ENCODE results near the gene CLEC17A.
A peak's percentile ranks its signal among the peaks of the same experiment; 100 is the strongest.
"Not testable (repeated sequence)": the region's sequence is repeated elsewhere in the genome, so short reads cannot be mapped to it uniquely, and the experiment has no call there.

CLEC17A gene

DNA sequence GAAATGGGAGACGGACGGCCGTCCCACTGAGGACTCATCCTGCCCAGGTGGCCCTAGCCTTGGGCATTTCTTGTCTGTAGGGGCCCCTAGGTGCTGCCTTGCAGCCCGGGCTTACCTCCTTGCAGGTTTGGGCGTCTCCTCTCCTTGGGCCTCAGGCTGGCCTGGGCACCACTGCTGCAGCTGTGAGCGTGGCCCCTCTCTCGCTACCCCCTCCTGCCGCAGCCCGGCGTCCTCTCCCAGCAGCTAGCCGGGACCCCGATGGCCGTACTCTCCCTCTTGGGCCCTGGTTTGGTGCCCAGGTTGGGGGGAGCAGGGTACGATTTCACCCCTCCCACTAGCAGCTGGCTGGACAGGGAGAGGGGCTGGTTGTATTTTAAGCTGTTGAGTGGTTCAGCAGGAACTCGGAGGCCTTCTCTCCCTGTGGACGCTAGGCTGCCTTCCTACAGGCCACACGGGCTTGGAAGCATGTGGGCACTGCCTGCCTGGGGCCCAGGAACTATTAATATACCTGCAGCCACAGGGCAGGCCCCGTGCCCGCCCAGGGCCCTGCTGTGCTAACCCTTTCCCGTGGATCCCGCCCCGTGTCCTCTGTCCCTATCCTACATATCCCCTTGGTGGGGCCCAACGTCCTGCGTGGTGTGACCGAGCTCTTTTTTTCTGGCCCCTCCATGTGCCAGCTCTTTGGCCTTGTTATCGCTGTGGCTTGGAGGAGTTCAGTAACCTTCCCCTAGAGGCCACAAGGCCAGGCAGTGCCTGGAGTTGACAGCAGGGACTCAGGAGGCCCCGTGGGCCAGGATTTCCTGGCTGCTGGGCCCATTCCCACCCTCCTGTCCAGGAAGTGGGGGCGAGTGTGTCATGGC, 22.7 kb upstream of the CLEC17A start:
- DNase-seq (ENCODE audit: low spot score): no peak

GRCh38 chr19:14560776-14561108, 22.1 kb upstream of the CLEC17A start:
- DNase-seq (ENCODE audit: low spot score): no peak

GRCh38 chr19:14561249-14561648, 21.6 kb upstream of the CLEC17A start:
- no peak for DNase-seq (ENCODE audit: low spot score)

DNA sequence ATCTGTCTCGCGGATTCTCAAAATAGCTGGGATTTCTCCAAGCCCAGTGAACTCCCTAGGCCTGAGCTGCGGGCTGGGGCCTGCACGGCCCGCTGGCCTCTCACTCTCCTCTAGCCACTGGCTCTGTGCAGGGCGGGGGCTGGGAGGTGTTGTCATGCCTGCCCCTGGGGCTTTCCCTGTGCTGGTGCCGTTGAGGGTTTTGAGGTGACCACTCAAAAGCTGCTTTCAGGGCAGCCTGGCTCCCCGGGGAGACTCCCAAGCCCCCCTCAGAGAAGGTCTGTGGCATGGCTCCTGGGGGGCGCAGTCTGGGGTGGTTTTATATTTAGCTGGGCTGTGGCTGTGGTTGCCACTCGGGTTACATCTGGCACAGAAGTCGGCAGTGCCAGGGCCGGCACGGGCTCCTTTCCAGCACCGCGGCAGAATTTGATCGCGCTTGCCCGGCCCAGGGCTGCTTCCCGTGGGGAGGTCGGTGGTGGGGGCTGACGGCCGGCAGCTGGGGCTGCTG, 21.0 kb upstream of the CLEC17A start:
- no peak for DNase-seq (ENCODE audit: low spot score)

GRCh38 chr19:14562660-14563589, 20.0 kb upstream of the CLEC17A start:
- DNase-seq (ENCODE audit: low spot score): no peak

GRCh38 chr19:14563590-14563926, 19.3 kb upstream of the CLEC17A start:
- no peak for DNase-seq (ENCODE audit: low spot score)

DNA sequence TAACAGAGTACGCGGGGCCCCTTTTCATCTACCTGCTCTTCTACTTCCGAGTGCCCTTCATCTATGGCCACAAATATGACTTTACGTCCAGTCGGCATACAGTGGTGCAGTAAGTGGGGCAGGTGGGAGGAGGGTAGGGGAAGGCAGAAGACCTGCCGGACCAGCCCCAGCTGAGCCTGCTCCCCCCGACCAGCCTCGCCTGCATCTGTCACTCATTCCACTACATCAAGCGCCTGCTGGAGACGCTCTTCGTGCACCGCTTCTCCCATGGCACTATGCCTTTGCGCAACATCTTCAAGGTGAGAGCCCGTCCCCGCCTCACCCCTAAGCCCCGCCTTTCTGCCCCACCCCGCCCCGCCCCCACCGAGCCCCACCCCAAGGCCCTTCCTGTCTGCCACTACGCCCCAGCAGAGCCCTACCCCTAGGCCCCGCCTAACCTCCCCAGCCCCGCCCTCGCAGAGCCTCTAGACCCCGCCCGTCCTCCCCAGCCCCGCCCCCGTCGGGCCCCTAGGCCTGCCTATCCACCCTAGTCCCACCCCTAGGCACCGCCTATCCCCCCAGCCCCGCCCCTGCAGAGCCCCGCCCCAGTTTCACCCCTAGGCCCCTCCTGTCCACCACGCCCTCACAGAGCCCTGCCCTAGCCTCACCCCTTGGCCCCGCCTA, 18.8 kb upstream of the CLEC17A start:
- DNase-seq (ENCODE audit: low spot score): peak; percentile 65

DNA sequence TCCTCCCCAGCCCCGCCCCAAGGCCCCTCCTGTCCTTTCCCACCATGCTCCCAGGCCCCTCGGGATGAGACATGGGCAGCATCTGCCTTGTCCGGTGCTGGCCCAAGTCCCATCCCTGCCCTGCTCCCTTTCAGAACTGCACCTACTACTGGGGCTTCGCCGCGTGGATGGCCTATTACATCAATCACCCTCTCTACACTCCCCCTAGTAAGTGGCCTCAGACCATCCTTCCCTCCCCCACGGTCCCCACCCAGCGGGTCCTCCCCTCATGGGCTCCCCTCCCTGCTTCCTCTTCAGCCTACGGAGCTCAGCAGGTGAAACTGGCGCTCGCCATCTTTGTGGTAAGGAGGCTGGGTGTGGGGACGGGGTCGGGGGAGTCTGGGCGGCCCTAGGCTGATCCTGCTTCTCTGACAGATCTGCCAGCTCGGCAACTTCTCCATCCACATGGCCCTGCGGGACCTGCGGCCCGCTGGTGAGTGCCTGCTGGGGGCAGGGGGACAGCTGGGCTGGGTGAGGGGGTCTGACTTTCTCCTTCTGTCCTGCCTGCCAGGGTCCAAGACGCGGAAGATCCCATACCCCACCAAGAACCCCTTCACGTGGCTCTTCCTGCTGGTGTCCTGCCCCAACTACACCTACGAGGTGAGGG, 18.1 kb upstream of the CLEC17A start:
- DNase-seq (ENCODE audit: low spot score): not testable (repeated sequence)

DNA sequence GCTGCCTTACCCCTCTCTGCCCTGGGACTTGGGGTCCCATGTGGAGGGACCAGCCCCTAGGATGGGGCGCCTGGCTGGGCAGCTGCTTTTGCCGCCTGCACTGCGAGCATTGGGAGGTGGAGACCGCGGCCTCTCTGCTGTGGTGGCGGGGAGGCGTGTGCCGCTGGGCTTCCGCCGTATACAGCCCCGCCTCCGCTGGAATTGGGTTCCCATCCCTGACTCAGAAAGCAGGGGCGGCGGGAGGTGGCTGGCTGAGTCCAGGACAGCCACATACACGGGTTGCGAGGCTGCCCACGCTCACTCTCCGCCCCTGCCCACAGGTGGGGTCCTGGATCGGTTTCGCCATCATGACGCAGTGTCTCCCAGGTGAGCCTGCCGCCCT, 17.6 kb upstream of the CLEC17A start:
- DNase-seq (ENCODE audit: low spot score): no peak

DNA sequence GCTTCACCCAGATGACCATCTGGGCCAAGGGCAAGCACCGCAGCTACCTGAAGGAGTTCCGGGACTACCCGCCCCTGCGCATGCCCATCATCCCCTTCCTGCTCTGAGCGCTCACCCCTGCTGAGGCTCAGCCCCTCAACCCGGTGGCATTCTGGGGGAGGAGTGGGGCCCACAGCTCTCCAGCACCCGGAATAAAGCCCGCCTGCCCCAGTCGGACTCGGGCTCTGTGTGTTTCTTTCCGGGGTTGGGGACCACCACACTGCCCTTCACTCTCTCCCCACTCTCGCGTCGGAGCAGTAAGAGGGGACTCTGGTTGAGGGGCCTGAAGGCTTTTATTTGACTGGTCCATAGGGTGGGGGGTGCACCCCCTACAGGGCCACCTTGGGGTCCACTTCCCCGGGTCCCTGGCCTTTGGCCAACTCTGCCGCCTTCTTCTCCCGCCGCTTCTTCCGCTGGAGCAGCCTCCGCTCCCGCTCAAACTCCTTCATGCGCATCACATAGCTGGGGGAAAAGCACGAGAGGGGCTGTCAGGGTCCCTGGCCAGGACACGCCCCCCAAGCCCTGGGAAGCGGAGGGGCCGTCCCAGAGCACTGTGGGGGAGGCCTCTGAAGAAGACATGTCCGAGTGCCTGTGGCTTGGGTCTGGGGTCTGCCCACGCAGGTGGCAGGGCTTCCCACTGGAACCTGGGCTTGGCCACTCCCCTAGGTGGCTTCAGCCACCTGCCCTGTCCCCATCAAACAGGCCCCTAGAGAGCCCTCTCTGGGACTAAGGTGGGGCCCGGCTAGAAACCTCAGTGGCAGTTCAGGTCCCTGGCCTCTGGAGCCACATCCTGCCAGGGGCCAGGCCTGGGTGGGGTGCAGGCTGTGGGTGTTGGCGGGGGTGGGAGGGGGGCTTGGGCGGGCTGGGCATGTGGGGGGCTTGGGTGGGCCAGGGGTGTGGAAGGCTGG, 16.8 kb upstream of the CLEC17A start:
- DNase-seq (ENCODE audit: low spot score): no peak

- DNase-seq (ENCODE audit: low spot score): no peak
Measured at GRCh38 chr19:14566712-14567077, 16.2 kb upstream of the CLEC17A start.

DNA sequence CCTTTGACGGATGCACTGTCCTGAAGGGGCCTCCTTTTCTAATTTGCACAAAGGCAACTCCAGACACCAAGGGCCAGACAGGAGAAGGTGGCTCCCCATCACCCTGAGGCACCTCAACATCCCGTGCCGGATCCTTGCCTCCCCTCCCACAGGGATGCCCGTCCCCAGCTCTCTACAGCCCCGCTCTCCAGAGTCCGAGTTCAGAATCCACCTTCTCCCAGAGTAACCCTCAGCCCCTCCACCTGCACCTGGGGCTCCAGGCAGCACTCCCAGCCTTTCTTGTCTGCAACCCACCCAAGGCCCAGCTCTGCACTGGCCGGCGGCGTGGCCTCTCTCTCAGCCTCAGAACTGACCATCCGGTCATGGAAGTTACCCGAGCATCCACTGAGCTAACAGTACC, 15.8 kb upstream of the CLEC17A start:
- no peak for DNase-seq (ENCODE audit: low spot score)

DNA sequence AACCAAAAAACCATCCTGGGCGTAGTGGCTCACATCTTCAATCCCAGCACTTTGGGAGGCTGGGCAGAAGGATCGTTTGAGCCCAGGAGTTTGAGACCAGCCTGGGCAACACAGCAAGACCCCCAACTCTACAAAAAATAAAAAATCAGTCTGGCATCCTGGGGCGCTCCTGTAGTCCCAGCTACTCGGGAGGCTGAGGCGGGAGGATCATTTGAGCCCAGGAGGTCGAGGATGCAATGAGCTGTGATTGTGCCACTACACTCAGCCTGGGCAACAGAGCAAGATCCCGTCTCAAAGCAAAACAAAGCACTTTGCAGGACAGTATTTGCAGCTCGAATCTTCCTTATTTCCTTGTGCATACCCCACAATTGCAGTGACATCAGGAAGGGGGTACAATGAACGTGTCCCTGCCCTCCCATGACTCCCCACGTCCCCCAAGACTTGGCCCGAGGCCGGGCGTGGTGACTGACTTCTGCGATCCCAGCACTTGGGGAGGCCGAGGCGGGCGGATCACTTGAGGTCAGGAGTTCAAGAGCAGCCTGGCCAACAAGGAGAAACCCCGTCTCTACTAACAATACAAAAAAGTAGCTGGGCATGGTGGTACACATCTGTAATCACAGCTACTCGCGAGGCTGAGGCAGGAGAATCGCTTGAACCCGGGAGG, 11.9 kb upstream of the CLEC17A start:
- no peak for DNase-seq (ENCODE audit: low spot score)

DNA sequence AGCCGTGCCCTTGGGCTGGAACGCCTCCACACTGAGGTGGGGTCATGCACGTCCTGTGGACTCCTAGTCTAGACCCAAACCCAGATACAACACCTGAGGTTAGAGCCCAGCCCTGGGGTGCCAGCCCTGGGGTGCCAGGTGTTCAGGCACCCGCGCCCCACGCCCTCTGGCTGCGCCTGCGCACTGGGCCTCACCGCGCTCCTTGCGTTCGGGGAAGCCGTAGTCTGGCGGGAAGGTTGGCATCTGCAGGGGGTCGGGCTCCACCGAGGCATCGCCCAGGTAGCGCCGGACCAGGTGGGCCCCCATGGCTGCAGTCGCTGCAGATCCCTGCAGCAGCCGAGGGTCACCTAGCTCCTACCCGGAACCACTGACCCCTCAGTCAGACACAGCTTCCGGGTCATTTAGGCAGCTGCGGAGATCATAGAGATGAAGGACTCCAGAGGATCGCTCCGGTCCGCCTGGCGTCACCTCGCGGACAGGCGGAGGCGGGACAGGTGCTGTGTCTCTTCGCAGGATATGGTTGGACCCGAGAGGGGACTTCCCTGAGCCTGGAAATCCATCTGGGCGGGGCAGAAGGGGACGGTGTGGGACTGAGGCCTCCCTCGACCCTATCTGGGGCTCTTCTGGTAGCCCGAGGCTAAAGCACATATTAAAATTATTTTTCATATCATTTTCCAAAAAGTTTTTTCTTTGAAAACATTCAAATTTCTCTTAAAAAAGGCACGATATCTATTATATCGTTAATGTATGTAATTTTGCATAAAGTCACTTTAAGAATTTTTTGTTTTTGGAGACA, 11.0 kb upstream of the CLEC17A start, which contains the start of gene NDUFB7:
TSS of gene NDUFB7 (minus strand) at position 372 of the 796 bp plus-strand sequence. CDS start at position 306, 66 bp downstream.
- DNase-seq (ENCODE audit: low spot score): peak; percentile 96

- no peak for DNase-seq (ENCODE audit: low spot score)
Measured at GRCh38 chr19:14575428-14575980, 7.4 kb upstream of the CLEC17A start.

DNA sequence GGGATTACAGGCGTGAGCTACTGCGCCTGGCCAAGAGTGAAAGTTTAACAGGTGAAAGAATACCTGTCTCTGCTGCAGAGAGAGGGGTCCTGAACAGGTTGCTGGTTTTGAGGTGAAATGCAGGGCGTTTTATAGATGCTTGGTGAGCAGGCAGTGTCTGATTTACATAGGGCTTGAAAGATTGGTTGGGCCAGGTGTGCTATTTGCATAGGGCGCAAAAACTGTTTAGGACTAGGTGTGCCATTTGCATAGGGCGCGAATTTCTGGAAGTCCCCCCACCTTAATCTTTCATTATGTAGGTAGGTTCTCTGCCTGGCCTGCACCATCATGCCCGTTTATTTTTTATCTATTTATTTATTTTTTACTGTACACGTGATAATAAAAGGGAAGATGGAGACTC, 6.5 kb upstream of the CLEC17A start:
- DNase-seq (ENCODE audit: low spot score): no peak

- DNase-seq (ENCODE audit: low spot score): no peak
Measured at GRCh38 chr19:14577264-14577663, 5.6 kb upstream of the CLEC17A start.

DNA sequence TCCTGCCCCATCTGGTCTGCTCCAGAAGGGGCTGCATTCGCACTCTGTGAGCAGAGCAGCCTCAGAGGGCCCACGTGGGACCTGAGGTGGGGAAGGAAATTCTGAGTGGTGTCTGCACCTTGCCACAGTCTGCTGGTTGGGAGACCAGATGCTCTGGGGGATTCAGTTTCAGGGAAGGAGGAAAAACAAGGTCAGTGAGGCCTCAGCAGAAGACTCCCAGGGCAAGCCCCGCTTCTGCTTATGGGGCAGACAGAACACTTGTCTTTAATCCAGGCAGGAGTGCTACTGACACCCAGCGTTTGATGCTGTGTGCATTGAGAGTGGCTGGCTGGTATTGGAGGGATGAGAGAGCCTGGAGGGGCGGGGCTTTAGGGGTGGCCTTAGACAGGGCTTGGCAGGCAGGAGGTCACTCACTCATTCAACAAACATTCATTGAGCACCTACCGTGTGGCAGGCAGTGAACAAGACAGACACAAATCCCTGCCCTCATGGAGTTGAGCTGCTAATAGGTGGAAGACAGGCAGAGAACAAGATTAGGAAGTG, 4.9 kb upstream of the CLEC17A start:
- DNase-seq (ENCODE audit: low spot score): no peak

Data from activated CD4-positive, alpha-beta T cell treated with anti-CD3 and anti-CD28 coated beads, Interleukin-2, Interleukin-4, amounts not matched to agents 100 ng/mL and 50 ng/mL, durations not matched to agents 16 hours and 8 hours (primary cell).